ENCODE results near the gene ITPR3. TPM values are rescaled to one million over a fixed set of nuclear protein-coding genes. Genes with fewer than 3 reads are reported as not detected.

Gene ITPR3
- total RNA-seq, 1 experiment from 2014 or later: 143 TPM

DNA sequence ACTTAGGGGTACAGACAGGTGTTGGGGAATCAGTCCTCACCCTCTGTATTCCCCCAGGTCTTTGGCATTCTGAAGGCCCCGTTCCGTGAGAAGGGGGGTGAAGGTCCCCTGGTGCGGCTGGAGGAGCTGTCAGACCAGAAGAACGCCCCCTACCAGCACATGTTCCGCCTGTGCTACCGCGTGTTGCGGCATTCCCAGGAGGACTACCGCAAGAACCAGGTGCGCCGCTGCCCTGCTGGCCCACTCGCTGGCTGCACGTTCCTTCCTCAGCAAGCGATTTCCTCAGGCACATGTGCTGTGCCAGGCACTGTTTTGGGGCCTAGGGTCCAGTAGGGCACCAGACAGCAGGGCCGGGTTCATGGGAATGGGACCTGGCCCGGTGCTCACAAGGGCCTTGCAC, 46.0 kb downstream of the ITPR3 start:
- CTCF ChIA-PET: interaction anchor here (0.7 kb wide), 1 partner anchor 268 kb away, joined by 3 read pairs; no protein-coding TSS in a partner anchor

DNA sequence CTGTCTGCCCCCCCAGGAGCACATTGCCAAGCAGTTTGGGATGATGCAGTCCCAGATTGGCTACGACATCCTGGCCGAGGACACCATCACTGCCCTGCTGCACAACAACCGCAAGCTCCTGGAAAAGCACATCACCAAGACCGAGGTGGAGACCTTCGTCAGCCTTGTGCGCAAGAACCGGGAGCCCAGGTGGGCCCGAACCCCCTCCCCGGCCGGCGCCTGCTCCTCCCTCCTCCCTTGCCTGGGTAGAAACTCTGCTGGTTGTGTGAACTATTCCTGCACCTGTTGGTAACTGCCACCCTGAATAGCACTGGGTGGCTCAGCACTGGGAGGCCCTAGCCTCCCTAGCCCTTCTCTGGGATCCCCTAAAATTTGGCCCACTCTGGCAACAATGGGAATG, 46.7 kb downstream of the ITPR3 start:
- TF ChIP-seq, protein P1, sequence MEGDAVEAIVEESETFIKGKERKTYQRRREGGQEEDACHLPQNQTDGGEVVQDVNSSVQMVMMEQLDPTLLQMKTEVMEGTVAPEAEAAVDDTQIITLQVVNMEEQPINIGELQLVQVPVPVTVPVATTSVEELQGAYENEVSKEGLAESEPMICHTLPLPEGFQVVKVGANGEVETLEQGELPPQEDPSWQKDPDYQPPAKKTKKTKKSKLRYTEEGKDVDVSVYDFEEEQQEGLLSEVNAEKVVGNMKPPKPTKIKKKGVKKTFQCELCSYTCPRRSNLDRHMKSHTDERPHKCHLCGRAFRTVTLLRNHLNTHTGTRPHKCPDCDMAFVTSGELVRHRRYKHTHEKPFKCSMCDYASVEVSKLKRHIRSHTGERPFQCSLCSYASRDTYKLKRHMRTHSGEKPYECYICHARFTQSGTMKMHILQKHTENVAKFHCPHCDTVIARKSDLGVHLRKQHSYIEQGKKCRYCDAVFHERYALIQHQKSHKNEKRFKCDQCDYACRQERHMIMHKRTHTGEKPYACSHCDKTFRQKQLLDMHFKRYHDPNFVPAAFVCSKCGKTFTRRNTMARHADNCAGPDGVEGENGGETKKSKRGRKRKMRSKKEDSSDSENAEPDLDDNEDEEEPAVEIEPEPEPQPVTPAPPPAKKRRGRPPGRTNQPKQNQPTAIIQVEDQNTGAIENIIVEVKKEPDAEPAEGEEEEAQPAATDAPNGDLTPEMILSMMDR (IDR thresholded peaks at IDR 0.05; ENCODE audit: unreplicated experiment): no peak
- DNase-seq: no peak
- Mint-ChIP-seq H3K4me1 (ENCODE audit: low read depth, unreplicated experiment) (peaks cover 41% of the 10 kb centered on the region), H3K4me3 (ENCODE audit: low read depth, unreplicated experiment) (no peak overlapping the region), H3K27ac (ENCODE audit: unreplicated experiment) (no peak overlapping the region), H3K36me3 (ENCODE audit: insufficient read depth, unreplicated experiment) (peaks cover 72% of the 10 kb centered on the region), H3K27me3 (ENCODE audit: unreplicated experiment) (no peaks in the 10 kb centered on the region), H3K9me3 (ENCODE audit: low read depth, unreplicated experiment) (no peaks in the 10 kb centered on the region)
- intact Hi-C loops (cut with micrococcal nuclease; ENCODE audit: unreplicated experiment): no loop called here
- no TSS peak for BruUV-seq (replicated peaks)
- CTCF ChIA-PET: no interaction called here

More for the DNA sequence above, 46.0 kb downstream of the ITPR3 start:
- H3K27me3 Mint-ChIP-seq (ENCODE audit: unreplicated experiment): no peaks in the 10 kb centered on the region
- peaks cover 33% of the 10 kb centered on the region for H3K4me1 Mint-ChIP-seq (ENCODE audit: low read depth, unreplicated experiment)
- no TSS peak for BruUV-seq (replicated peaks)
- H3K9me3 Mint-ChIP-seq (ENCODE audit: low read depth, unreplicated experiment): no peaks in the 10 kb centered on the region
- no peak overlapping the region for H3K4me3 Mint-ChIP-seq (ENCODE audit: low read depth, unreplicated experiment)
- H3K36me3 Mint-ChIP-seq (ENCODE audit: insufficient read depth, unreplicated experiment): peaks cover 72% of the 10 kb centered on the region
- TF ChIP-seq, protein P1 (IDR thresholded peaks at IDR 0.05; ENCODE audit: unreplicated experiment): no peak
- H3K27ac Mint-ChIP-seq (ENCODE audit: unreplicated experiment): no peak overlapping the region
- intact Hi-C loops (cut with micrococcal nuclease; ENCODE audit: unreplicated experiment): no loop called here
- DNase-seq: no peak

DNA sequence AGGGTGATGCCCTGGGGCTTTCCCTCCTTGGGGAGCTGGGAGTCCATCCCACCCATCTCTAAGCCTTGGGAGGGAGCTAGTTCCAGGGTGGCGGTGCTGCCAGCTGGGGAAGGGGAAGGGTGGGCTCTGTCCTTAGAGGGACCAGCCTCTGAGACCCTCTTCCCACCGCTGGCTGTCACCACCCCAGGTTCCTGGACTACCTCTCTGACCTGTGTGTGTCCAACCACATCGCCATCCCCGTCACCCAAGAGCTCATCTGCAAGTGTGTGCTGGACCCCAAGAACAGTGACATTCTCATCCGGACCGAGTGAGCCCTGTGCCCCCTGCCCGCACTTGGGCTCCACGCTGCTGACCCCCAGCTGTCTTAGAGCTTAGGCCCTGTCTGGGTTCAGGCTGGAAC, 47.2 kb downstream of the ITPR3 start:
- H3K36me3 Mint-ChIP-seq (ENCODE audit: insufficient read depth, unreplicated experiment): peaks cover 75% of the 10 kb centered on the region
- CTCF ChIA-PET: interaction anchor here (0.9 to 1.2 kb wide), 3 partner anchors 8 to 78 kb away, joined by 3 to 5 read pairs (median 3); no protein-coding TSS in a partner anchor
- H3K4me3 Mint-ChIP-seq (ENCODE audit: low read depth, unreplicated experiment): no peak overlapping the region
- no peak for DNase-seq
- intact Hi-C loops (cut with micrococcal nuclease; ENCODE audit: unreplicated experiment): no loop called here
- no peaks in the 10 kb centered on the region for H3K27me3 Mint-ChIP-seq (ENCODE audit: unreplicated experiment)
- H3K4me1 Mint-ChIP-seq (ENCODE audit: low read depth, unreplicated experiment): peaks cover 46% of the 10 kb centered on the region
- H3K27ac Mint-ChIP-seq (ENCODE audit: unreplicated experiment): peak overlapping the region; percentile 15
- BruUV-seq (replicated peaks): no TSS peak
- no peaks in the 10 kb centered on the region for H3K9me3 Mint-ChIP-seq (ENCODE audit: low read depth, unreplicated experiment)
- TF ChIP-seq, protein P1 (IDR thresholded peaks at IDR 0.05; ENCODE audit: unreplicated experiment): no peak

DNA sequence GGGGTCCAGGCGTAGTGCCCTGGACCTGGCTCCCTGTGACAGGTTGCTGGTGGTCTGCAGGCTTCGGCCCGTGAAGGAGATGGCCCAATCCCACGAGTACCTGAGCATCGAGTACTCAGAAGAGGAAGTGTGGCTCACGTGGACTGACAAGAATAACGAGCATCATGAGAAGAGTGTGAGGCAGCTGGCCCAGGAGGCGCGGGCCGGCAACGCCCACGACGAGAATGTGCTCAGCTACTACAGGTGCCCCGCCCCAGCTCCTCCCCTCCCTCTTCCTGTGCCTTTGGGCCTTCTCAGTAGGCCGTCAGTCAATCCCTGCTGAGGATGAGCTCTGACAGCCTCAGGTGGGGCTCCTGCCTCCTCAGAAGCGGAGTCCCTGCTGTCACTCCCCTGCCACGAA, 47.8 kb downstream of the ITPR3 start:
- TF ChIP-seq, protein P1 (IDR thresholded peaks at IDR 0.05; ENCODE audit: unreplicated experiment): no peak
- no peak overlapping the region for H3K4me3 Mint-ChIP-seq (ENCODE audit: low read depth, unreplicated experiment)
- CTCF ChIA-PET: interaction anchor here (0.6 to 1.2 kb wide), 5 partner anchors 9 to 112 kb away, joined by 3 to 5 read pairs (median 3); partner anchors contain the start of gene BAK1
- peak overlapping the region; percentile 15 for H3K27ac Mint-ChIP-seq (ENCODE audit: unreplicated experiment)
- no peaks in the 10 kb centered on the region for H3K27me3 Mint-ChIP-seq (ENCODE audit: unreplicated experiment)
- peaks cover 52% of the 10 kb centered on the region for H3K4me1 Mint-ChIP-seq (ENCODE audit: low read depth, unreplicated experiment)
- intact Hi-C loops (cut with micrococcal nuclease; ENCODE audit: unreplicated experiment): no loop called here
- H3K36me3 Mint-ChIP-seq (ENCODE audit: insufficient read depth, unreplicated experiment): peaks cover 75% of the 10 kb centered on the region
- no TSS peak for BruUV-seq (replicated peaks)
- peak; percentile 80 for DNase-seq
- no peaks in the 10 kb centered on the region for H3K9me3 Mint-ChIP-seq (ENCODE audit: low read depth, unreplicated experiment)
